ENCODE data around the gene FKBP4.

- TF ChIP-seq POLR2A (IDR thresholded peaks at IDR 0.05): no peak
- TF ChIP-seq CTCF (IDR thresholded peaks at IDR 0.05): no peak
Observed at GRCh38 chr12:2772370-2772769, 22.4 kb upstream of the FKBP4 start.
